ENCODE results near the gene FNBP1L. TPM values are rescaled to one million over a fixed set of nuclear protein-coding genes. Genes with fewer than 3 reads are reported as not detected.

The FNBP1L gene
- total RNA-seq (2022; extraction: Qiagen RNA extraction) = 13.7 to 22.8 TPM (median 20.3 TPM) in 5 replicates

GRCh38 chr1:93447481-93448291 is at the start of gene FNBP1L:
Gene FNBP1L, plus strand, starts transcription at chr1:93448118. Its CDS starts 164 bp downstream, at chr1:93448282.

Other genes starting within 250 kb of the FNBP1L start
- gene DR1, start 102.2 kb upstream of the FNBP1L start, total RNA-seq (2022; extraction: Qiagen RNA extraction) = 29.3 to 37.1 TPM (median 33.2 TPM) in 5 replicates
- 55.1 to 75.3 TPM (median 65.8 TPM) in 5 replicates for gene BCAR3, start 233.7 kb downstream of the FNBP1L start, total RNA-seq (2022; extraction: Qiagen RNA extraction)

All from A549 treated with CORT108297 at 1 μM for 4 hours (cell line).